HepG2 (cell line): Measurements from ENCODE around the gene KIAA1755.

Experiments used
- ETV6 ChIP-seq: sonication (generic); formaldehyde crosslinking; conservative IDR thresholded peaks from 2 replicates; pipeline ENCODE4 v1.4.0; 2020; ENCODE audit warnings: missing genetic modification reagents
- KDM2A ChIP-seq: sonication (generic); formaldehyde crosslinking; IDR thresholded peaks from 2 replicates; pipeline ENCODE4 v1.4.0; 2020; ENCODE audit warnings: low read depth, missing genetic modification reagents, borderline replicate concordance
- MEIS1 ChIP-seq: sonication (generic); formaldehyde crosslinking; IDR thresholded peaks from 2 replicates; pipeline ENCODE4 v1.9.0; 2021; ENCODE audit warnings: mild to moderate bottlenecking, missing genetic modification reagents, moderate library complexity, borderline replicate concordance
- PHF8 ChIP-seq: sonication (generic); formaldehyde crosslinking; IDR thresholded peaks from 2 replicates; pipeline ENCODE4 v1.5.0; 2020; ENCODE audit warnings: missing genetic modification reagents
- SKI ChIP-seq: fragments of 450-650 bp; IDR thresholded peaks from one replicate; pipeline ENCODE4 v1.6.1; 2018; ENCODE audit warnings: mild to moderate bottlenecking; ENCODE audit not compliant: partially characterized antibody
- SMC3 ChIP-seq: IDR thresholded peaks from 2 replicates; pipeline ENCODE4 v1.6.1; 2011; ENCODE audit warnings: low read length, improper control_type of control experiment
- TF ChIP-seq, protein P1 (sequence below): sonication (generic); formaldehyde crosslinking; IDR thresholded peaks from 2 replicates; pipeline ENCODE4 v1.5.0; 2020; ENCODE audit warnings: mild to moderate bottlenecking, missing genetic modification reagents, moderate library complexity

DNA sequence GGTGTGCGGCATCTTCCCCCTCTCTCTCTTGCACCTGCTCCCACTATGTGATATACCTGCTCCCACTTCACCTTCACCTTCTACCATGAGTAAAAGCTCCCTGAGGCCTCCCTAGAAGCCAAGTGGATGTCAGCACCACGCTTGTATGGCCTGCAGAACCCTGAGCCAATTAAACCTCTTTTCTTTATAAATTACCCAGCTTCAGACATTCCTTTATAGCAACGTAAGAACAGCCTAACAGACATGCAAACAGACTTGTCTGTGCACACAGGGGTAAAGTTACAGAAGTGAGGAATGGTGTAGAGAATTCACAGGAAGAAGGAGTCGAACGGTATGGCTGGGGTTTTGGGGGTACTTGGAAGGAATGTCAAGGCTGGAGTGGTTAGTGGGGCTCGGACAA is 80.7 kb downstream of the KIAA1755 start:
- TF ChIP-seq PHF8, result no peak
- no peak for TF ChIP-seq ETV6
- TF ChIP-seq, protein P1, sequence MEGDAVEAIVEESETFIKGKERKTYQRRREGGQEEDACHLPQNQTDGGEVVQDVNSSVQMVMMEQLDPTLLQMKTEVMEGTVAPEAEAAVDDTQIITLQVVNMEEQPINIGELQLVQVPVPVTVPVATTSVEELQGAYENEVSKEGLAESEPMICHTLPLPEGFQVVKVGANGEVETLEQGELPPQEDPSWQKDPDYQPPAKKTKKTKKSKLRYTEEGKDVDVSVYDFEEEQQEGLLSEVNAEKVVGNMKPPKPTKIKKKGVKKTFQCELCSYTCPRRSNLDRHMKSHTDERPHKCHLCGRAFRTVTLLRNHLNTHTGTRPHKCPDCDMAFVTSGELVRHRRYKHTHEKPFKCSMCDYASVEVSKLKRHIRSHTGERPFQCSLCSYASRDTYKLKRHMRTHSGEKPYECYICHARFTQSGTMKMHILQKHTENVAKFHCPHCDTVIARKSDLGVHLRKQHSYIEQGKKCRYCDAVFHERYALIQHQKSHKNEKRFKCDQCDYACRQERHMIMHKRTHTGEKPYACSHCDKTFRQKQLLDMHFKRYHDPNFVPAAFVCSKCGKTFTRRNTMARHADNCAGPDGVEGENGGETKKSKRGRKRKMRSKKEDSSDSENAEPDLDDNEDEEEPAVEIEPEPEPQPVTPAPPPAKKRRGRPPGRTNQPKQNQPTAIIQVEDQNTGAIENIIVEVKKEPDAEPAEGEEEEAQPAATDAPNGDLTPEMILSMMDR (CRISPR knock-in tag), result no peak
- TF ChIP-seq KDM2A (CRISPR knock-in tag), result no peak
- TF ChIP-seq SMC3, result no peak
- no peak for TF ChIP-seq SKI
- no peak for TF ChIP-seq MEIS1
